ENCODE results near the gene PRKCB.

Gene PRKCB

GRCh38 chr16:23867566-23867965, 31.8 kb downstream of the PRKCB start:
- no peak for DNase-seq

GRCh38 chr16:23868136-23868535, 32.4 kb downstream of the PRKCB start:
- DNase-seq = peak; percentile 14 to 46

GRCh38 chr16:23869052-23869451, 33.3 kb downstream of the PRKCB start:
- no peak for DNase-seq

- DNase-seq = no peak
These were observed 36.1 kb downstream of the PRKCB start for GRCh38 chr16:23871924-23872323.

GRCh38 chr16:23874613-23875294, 39.0 kb downstream of the PRKCB start:
- DNase-seq = peak in 1 of 2 experiments; percentile 8

GRCh38 chr16:23876256-23876896, 40.6 kb downstream of the PRKCB start:
- DNase-seq = no peak

GRCh38 chr16:23877107-23878070, 41.6 kb downstream of the PRKCB start:
- DNase-seq = peak in 1 of 2 experiments; percentile 8

- DNase-seq = no peak
These were observed 44.1 kb downstream of the PRKCB start for GRCh38 chr16:23879735-23880373.

- DNase-seq = no peak
These were observed 53.4 kb downstream of the PRKCB start for GRCh38 chr16:23889189-23889588.

GRCh38 chr16:23893986-23894385, 58.2 kb downstream of the PRKCB start:
- DNase-seq = no peak

- no peak for DNase-seq
These were observed 59.3 kb downstream of the PRKCB start for GRCh38 chr16:23895052-23895451.

GRCh38 chr16:23896832-23897821, 61.3 kb downstream of the PRKCB start:
- DNase-seq = no peak

GRCh38 chr16:23898682-23899430, 63.1 kb downstream of the PRKCB start:
- DNase-seq = no peak

- no peak for DNase-seq
These were observed 64.1 kb downstream of the PRKCB start for GRCh38 chr16:23899869-23900268.

GRCh38 chr16:23900480-23901177, 64.8 kb downstream of the PRKCB start:
- no peak for DNase-seq

GRCh38 chr16:23901178-23902033, 65.6 kb downstream of the PRKCB start:
- peak; percentile 40 to 43 for DNase-seq

- DNase-seq = no peak
These were observed 66.4 kb downstream of the PRKCB start for GRCh38 chr16:23902034-23902747.

GRCh38 chr16:23902748-23903414, 67.1 kb downstream of the PRKCB start:
- DNase-seq = no peak

All from AML-193 (cell line).